Posterior vena cava (tissue), 2 donors: Measurements from ENCODE around the gene TMSB10. TPM values are rescaled to one million over a fixed set of nuclear protein-coding genes. Genes with fewer than 3 reads are reported as not detected.
"Not testable (repeated sequence)": the region's sequence is repeated elsewhere in the genome, so short reads cannot be mapped to it uniquely, and the experiment has no call there.

Source experiments
- DNase-seq: peaks from one replicate; pipeline ENCODE4 v3.0.0-alpha.2; 2020; ENCODE audit warnings: low spot score
- intact Hi-C, 2 donors: fragments of 100-400 bp; cut with DNase I; formaldehyde crosslinking; loops; one replicate each; pipeline versions ENCODE4 v1.14.1 to v1.14.2; 2022 to 2023
- long read RNA-seq, 2 donors: library from polyadenylated mRNA; unstranded; transcript quantifications; one replicate each; pipeline ENCODE4 v2.0.0, GENCODE V29; 2020 to 2021
- total RNA-seq, 2 donors: library from RNA; stranded (reverse); fragmentation: NEBNext Ultra II Directional; extraction: Animal tissue kit (Norgen Biotek cat#: 25700); gene quantifications; one replicate each; pipeline ENCODE4 v1.2.1, GENCODE V29; 2021
- donor health status: DM: yes; HTN: yes; CAD: no.
- donor health status: DM: yes; HTN: yes; CAD: no.

TMSB10 gene
- 1,000 to 10,000 TPM; 1,249 to 1,274 TPM for total RNA-seq
- long read RNA-seq, donor 1, transcript TMSB10-201 (3 exons, 496 nt): major isoform, 193 of 204 reads
- long read RNA-seq, donor 1, partial matches to known transcripts: 10 of 204 reads
- long read RNA-seq, donor 1, other reads (novel, unspliced or antisense): 1 of 204 reads
- long read RNA-seq, donor 2, transcript TMSB10-201 (3 exons, 496 nt): major isoform, 402 of 430 reads
- long read RNA-seq, donor 2, partial matches to known transcripts: 19 of 430 reads
- long read RNA-seq, donor 2, other reads (novel, unspliced or antisense): 9 of 430 reads

- intact Hi-C loops: no loop called here
- peak; percentile 98 for DNase-seq
These were observed at the start of gene TMSB10 for GRCh38 chr2:84905181-84906107. TMSB10 (plus strand) TSS chr2:84905656.

- intact Hi-C loops: no loop called here
- DNase-seq: no peak
These were observed 49.7 kb upstream of the TMSB10 start for GRCh38 chr2:84855731-84856130.

- intact Hi-C loops: no loop called here
- DNase-seq: no peak
These were observed 48.7 kb upstream of the TMSB10 start for GRCh38 chr2:84856787-84857186.

GRCh38 chr2:84857566-84857965, 47.9 kb upstream of the TMSB10 start:
- intact Hi-C loops: no loop called here
- DNase-seq: no peak

GRCh38 chr2:84858123-84858522, 47.3 kb upstream of the TMSB10 start:
- intact Hi-C loops: no loop called here
- DNase-seq: no peak

GRCh38 chr2:84858937-84859336, 46.5 kb upstream of the TMSB10 start:
- no peak for DNase-seq
- intact Hi-C loops: no loop called here

- DNase-seq: no peak
- intact Hi-C loops: no loop called here
These were observed 43.9 kb upstream of the TMSB10 start for GRCh38 chr2:84861539-84861938.

- intact Hi-C loops: no loop called here
These were observed 43.5 kb upstream of the TMSB10 start for GRCh38 chr2:84862006-84862405.

GRCh38 chr2:84865181-84865783, 40.2 kb upstream of the TMSB10 start:
- no peak for DNase-seq
- intact Hi-C loops: no loop called here

More at GRCh38 chr2:84862006-84862405, 43.5 kb upstream of the TMSB10 start:
- DNase-seq: no peak

GRCh38 chr2:84866122-84866521, 39.3 kb upstream of the TMSB10 start:
- no peak for DNase-seq

GRCh38 chr2:84868327-84868726, 37.1 kb upstream of the TMSB10 start:
- DNase-seq, intact Hi-C loops: not testable (repeated sequence)

More at GRCh38 chr2:84866122-84866521, 39.3 kb upstream of the TMSB10 start:
- intact Hi-C loops: no loop called here

- intact Hi-C loops: no loop called here
- DNase-seq: no peak
These were observed 35.1 kb upstream of the TMSB10 start for GRCh38 chr2:84870306-84870705.

GRCh38 chr2:84872691-84873090, 32.8 kb upstream of the TMSB10 start:
- DNase-seq, intact Hi-C loops: not testable (repeated sequence)

GRCh38 chr2:84873350-84873749, 32.1 kb upstream of the TMSB10 start:
- intact Hi-C loops: no loop called here
- DNase-seq: no peak

GRCh38 chr2:84874381-84875212, 30.9 kb upstream of the TMSB10 start:
- intact Hi-C loops: no loop called here
- no peak for DNase-seq

- DNase-seq: no peak
- intact Hi-C loops: no loop called here
These were observed 30.3 kb upstream of the TMSB10 start for GRCh38 chr2:84875213-84875560.

- DNase-seq, intact Hi-C loops: not testable (repeated sequence)
These were observed 29.8 kb upstream of the TMSB10 start for GRCh38 chr2:84875619-84876018.

- intact Hi-C loops: no loop called here
- DNase-seq: no peak
These were observed 29.1 kb upstream of the TMSB10 start for GRCh38 chr2:84876369-84876768.

GRCh38 chr2:84878459-84878858, 27.0 kb upstream of the TMSB10 start:
- no peak for DNase-seq
- intact Hi-C loops: no loop called here
